Omental fat pad (tissue), 4 donors: ENCODE results near the gene PIGS. TPM values are rescaled to one million over a fixed set of nuclear protein-coding genes. Genes with fewer than 3 reads are reported as not detected.

Experiments used
- ATAC-seq: fragments of 150-250 bp; one replicate; pipeline ENCODE4 v1.9.1; 2016; ENCODE audit warnings: mild to moderate bottlenecking, moderate library complexity; ENCODE audit not compliant: low FRiP score
- DNase-seq: peaks from one replicate; pipeline ENCODE4 v3.0.0-alpha.2; 2019; ENCODE audit warnings: low spot score
- CTCF ChIP-seq, 3 donors: fragments of 450-650 bp; IDR thresholded peaks; one replicate each; pipeline ENCODE4 v1.5.1; 2016 to 2017; ENCODE audit warnings: antibody characterized with exemption in 3 of 3, mild to moderate bottlenecking in 3 of 3, moderate library complexity in 2 of 3
- total RNA-seq, 4 donors: library from RNA; depleted of rRNA; stranded (reverse); fragments of >200 nt; gene quantifications; one replicate each; pipeline ENCODE4 v1.1.0, GENCODE V29; 2016

Gene PIGS
- total RNA-seq, 4 donors from 2014 or later: 33.1 to 55.5 (median 45.2) TPM

- DNase-seq (no peak), ATAC-seq (no peak)
- TF ChIP-seq CTCF (IDR thresholded peaks at IDR 0.05): no peak
Observed at GRCh38 chr17:28506763-28507487, 64.4 kb downstream of the PIGS start.

DNA sequence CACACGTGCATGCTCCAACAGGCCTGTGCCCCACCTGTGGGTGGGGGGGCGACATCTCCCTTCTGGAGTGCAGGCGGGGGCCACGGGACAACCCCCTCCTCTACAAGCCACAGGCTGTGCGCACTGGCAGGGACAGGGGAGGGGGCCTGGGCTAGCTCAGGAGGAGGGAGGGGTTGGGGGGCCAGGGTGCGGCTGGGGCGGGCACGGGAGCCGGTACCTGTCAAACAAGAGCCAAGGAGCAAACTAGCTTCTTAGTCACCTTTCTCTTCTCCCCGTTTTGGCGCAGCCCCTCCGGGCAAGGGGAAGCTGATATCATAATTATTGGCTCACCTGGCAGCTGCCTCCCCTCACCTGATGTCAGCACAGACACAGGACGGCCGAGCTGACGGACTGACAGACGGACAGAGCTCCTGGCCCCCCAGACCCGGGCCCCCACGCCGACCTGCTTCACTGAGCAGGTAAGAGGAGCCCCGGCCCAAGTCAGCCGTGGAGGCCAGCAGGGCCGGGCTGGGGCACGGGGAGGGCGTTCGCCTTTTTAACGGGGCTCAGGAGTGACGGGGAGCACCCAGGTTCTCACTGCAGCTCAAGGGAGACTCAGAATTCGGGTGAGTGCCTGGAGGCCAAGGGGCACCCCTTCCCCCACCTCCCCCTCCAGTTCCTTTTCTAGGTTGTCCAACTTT is 65.2 kb downstream of the PIGS start, which contains the start of gene FOXN1:
Gene FOXN1, plus strand, starts transcription at position 363 of the 680 bp plus-strand sequence. CDS start 17,622 bp downstream, outside the sequence.
- no peak for TF ChIP-seq CTCF (IDR thresholded peaks at IDR 0.05)
- DNase-seq: no peak

GRCh38 chr17:28503420-28503819 is 67.9 kb downstream of the PIGS start:
- DNase-seq (no peak), ATAC-seq (no peak)
- no peak for TF ChIP-seq CTCF (IDR thresholded peaks at IDR 0.05)

More for the DNA sequence above, 65.2 kb downstream of the PIGS start, which contains the start of gene FOXN1:
- ATAC-seq: no peak

Other genes with a start within 250 kb of the PIGS start
- gene IFT20, start 236.1 kb downstream of the PIGS start, total RNA-seq: 10 to 100 TPM; 28.8 to 36.0 (median 35.0) TPM
- gene TNFAIP1, start 235.8 kb downstream of the PIGS start, total RNA-seq: 10 to 100 TPM; 28.7 to 50.4 (median 40.4) TPM
- gene POLDIP2, start 214.0 kb downstream of the PIGS start, total RNA-seq: 10 to 100 TPM; 62.7 to 86.0 (median 72.4) TPM
- gene SEBOX, start 206.3 kb downstream of the PIGS start, total RNA-seq: not detected
- gene VTN, start 201.2 kb downstream of the PIGS start, total RNA-seq: 10 to 100 TPM in 2 of 4 donors, 1 to 10 TPM in 2; 3.2 to 82.4 (median 14.7) TPM
- gene SARM1, start 199.8 kb downstream of the PIGS start, total RNA-seq: 10 to 100 TPM in 3 of 4 donors, 1 to 10 TPM in 1; 8.5 to 13.1 (median 12.3) TPM
- gene SLC46A1, start 165.3 kb downstream of the PIGS start, total RNA-seq: 10 to 100 TPM; 11.3 to 16.9 (median 12.9) TPM
- gene SLC13A2, start 97.9 kb downstream of the PIGS start, total RNA-seq: not detected
- not detected for gene FOXN1, start 65.2 kb downstream of the PIGS start, total RNA-seq
- 10 to 100 TPM; 16.8 to 32.6 (median 24.6) TPM for gene UNC119, start 18.9 kb downstream of the PIGS start, total RNA-seq
- 10 to 100 TPM; 17.3 to 83.0 (median 33.6) TPM for gene ALDOC, start 5.4 kb upstream of the PIGS start, total RNA-seq
- 10 to 100 TPM in 1 of 4 donors, 1 to 10 TPM in 2, under 1 TPM in 1; 0.50 to 12.0 (median 4.5) TPM for gene SPAG5, start 27.5 kb upstream of the PIGS start, total RNA-seq
- 10 to 100 TPM in 1 of 4 donors, 1 to 10 TPM in 3; 3.6 to 10.6 (median 8.0) TPM for gene RSKR, start 42.7 kb upstream of the PIGS start, total RNA-seq
- 100 to 1,000 TPM; 113 to 141 (median 121) TPM for gene BLTP2, start 73.6 kb upstream of the PIGS start, total RNA-seq
- 10 to 100 TPM; 38.2 to 44.4 (median 41.5) TPM for gene SDF2, start 90.4 kb upstream of the PIGS start, total RNA-seq
- gene SUPT6H, start 90.7 kb upstream of the PIGS start, total RNA-seq: 10 to 100 TPM; 51.9 to 98.8 (median 63.1) TPM
- 1 to 10 TPM; 1.2 to 6.0 (median 1.8) TPM for gene PROCA1, start 140.4 kb upstream of the PIGS start, total RNA-seq
- 100 to 1,000 TPM in 2 of 4 donors, 10 to 100 TPM in 2; 90.4 to 112 (median 101) TPM for gene RAB34, start 146.3 kb upstream of the PIGS start, total RNA-seq
- 100 to 1,000 TPM; 568 to 719 (median 636) TPM for gene RPL23A, start 148.5 kb upstream of the PIGS start, total RNA-seq
- 1 to 10 TPM in 3 of 4 donors, not detected in 1; 2.1 to 5.2 (median 3.6) TPM for gene TLCD1, start 154.7 kb upstream of the PIGS start, total RNA-seq
- 1 to 10 TPM; 1.9 to 3.4 (median 2.5) TPM for gene NEK8, start 157.3 kb upstream of the PIGS start, total RNA-seq
- gene TRAF4, start 172.5 kb upstream of the PIGS start, total RNA-seq: 10 to 100 TPM in 2 of 4 donors, 1 to 10 TPM in 2; 8.4 to 66.7 (median 30.7) TPM